ENCODE results near the gene CAMTA1.
"Not testable (repeated sequence)": the region's sequence is repeated elsewhere in the genome, so short reads cannot be mapped to it uniquely, and the experiment has no call there.

Gene CAMTA1

GRCh38 chr1:7589080-7589735 lies 804.0 kb downstream of the CAMTA1 start:
- no peak for DNase-seq

- no peak for DNase-seq
Observed at GRCh38 chr1:7589774-7590425, 804.6 kb downstream of the CAMTA1 start.

DNA sequence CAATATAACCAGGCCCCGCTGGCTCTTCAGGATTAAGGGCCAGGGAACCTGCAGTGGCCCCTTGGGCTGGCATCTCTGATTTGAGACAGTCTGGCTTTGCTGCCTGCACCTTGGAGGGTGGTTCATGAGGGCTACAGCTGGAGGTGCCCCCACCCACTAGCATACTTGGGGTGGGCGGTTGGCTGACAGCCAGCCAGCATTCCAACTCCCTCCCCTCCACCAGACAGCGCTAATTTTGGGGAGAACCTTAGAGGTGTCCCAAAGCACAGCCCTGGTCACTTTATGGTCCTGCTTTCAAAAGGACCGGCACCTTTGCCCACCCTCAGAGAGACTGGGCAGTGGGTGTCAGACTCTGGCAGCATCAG lies 805.2 kb downstream of the CAMTA1 start:
- DNase-seq = no peak

DNA sequence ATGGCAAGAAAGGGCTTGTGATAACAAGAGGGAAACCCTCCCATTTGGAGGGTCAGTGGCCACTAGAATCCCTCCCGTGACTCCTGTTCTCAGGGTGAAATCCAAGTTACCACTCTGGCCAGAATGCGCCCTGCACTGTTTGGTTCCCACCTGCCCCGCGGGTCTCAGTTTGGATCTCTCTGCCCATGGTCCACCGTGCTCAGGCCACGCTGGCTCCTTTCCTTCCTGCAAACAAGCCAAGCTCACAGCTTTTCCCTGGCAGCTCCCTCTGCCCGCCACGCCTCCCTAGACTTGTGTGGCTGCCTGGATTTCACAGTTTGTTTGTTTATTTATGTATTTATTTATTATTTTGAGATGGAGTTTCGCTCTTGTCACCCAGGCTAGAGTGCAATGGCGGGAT lies 806.3 kb downstream of the CAMTA1 start:
- DNase-seq = no peak

DNA sequence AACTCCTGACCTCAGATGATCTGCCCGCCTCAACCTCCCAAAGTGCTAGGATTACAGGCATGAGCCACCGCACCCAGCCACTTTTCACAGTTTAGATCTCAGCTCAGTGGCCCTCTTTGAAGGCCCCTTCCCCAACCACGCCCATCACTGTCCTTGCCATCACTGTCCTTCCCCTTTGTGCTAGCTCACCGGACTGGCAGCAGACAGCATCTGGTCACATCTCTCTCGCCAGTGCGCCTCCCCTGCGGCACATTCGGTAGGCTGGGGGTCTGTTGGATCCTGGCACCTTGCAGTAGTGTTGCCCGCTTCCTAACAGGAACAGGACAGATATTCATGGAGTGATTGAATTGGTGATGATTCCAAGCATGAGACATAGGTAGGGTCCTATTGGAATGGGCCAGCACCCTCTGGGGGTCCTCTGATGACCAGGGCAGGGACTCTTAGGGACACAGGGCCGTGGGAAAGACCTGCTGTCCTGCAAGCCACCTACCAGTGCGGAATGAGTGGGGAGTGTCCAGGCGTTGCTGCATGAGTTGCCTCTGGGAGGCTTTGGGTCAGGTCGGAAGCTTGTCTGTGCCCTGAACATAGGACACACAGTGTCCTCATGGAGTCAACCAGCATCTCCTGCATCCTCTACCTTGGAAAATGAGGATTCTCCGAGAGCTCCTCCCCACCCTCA lies 807.0 kb downstream of the CAMTA1 start:
- DNase-seq = no peak

DNA sequence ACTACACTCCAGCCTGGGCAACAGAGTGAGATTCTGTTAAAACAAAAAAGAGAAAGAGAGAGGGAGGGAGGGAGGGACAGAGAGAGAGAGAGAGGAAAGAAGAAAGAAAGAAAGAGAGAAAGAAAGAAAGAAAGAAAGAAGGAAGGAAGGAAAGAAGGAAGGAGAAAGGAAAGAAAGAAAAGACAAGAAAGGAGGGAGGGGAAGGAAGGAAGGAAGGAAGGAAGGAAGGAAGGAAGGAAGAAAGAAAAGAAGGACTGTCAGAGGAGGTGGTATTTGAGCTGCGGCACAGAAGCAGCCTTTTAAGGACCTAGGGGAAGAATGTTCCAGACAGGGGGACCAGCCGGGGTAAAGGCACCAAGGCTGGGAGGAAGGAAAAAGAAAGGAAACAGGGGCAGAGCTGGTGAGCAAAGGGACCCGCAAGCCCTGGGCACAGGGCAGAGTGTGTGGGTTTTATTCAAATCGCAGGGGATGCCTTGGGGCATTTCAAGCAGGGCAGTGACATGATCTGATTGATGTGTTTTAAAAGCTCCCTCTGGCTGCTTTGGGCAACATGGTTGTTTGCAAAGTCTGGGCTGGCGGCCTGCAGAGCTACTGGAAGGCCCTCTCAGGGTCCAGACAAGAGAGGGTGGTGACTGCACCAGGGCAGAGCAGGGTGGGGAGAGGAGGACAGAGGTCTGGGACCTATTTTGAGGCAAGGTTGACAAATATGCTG lies 808.9 kb downstream of the CAMTA1 start:
- no peak for DNase-seq

GRCh38 chr1:7594714-7595295 lies 809.6 kb downstream of the CAMTA1 start:
- no peak for DNase-seq

- no peak for DNase-seq
Observed at GRCh38 chr1:7595336-7595735, 810.1 kb downstream of the CAMTA1 start.

DNA sequence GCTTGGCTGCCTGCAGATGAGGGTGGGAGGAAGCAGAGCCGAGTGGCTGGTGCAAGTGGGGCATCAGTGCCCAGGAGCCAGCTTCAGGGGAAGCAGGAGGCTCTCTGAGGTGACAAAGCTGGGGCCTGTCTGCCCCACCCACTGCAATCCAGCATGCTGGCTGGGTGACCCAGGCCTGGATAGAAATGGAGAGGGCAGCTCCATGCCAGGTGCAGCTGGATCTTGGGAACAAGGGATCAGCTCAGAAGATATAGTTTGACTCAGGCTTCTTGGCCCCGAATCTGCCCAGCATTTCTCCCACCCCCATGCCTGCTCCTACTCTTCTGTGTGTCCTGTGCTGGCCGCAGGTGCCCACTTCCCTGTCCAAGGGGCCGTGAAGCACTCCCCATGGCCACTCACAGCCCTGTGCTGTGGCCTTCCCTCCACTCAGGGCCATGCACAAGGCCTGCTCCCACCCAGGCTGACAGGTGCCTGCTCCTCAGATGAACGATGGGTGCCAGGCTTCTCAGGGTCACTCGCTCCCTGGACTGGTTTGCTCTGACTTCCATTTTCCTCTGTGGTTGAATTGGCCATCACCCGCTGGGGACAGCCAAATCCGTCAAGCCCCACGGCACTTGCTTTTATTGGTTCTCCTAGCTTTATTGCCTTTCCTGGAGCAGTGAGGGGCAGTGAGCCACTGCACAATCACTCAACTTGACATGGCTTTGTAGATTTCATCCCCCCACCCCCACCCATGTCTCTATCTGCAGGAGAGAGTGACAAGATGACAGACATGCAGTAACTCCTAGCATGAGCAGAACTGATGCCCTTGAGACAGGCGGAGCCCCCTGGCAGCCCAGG lies 811.1 kb downstream of the CAMTA1 start:
- DNase-seq = no peak

GRCh38 chr1:7598058-7598457 lies 812.8 kb downstream of the CAMTA1 start:
- DNase-seq = not testable (repeated sequence)

DNA sequence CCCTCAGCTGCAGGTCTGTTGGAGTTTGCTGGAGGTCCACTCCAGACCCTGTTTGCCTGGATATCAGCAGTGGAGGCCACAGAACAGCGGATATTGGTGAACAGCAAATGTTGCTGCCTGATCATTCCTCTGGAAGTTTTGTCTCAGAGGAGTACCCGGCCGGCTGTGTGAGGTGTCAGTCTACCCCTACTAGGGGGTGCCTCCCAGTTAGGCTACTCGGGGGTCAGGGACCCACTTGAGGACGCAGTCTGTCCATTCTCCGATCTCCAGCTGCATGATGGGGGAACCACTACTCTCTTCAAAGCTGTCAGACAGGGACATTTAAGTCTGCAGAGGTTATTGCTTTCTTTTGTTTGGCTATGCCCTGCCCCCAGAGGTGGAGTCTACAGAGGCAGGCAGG lies 819.7 kb downstream of the CAMTA1 start:
- DNase-seq = not testable (repeated sequence)

GRCh38 chr1:7606096-7606495 lies 820.8 kb downstream of the CAMTA1 start:
- DNase-seq = no peak

DNA sequence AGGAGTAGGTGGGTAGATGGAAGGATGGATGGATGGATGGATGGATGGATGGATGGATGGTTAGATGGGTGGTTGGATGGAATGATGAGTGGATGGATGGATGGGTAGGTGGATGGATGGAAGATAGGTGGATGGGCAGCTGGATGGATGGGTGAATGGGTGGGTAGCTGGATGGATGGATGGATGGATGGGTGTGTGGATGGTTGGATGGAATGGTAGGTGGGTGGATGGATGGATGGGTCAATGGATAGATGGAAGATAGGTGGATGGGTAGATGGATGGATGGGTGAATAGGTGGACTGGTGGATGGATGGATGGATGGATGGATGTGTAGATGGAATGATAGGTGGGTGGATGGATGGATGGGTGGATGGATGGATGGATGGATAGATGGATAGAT lies 821.8 kb downstream of the CAMTA1 start:
- DNase-seq = no peak

- DNase-seq = no peak
Observed at GRCh38 chr1:7608628-7609305, 823.5 kb downstream of the CAMTA1 start.

GRCh38 chr1:7609311-7609994 lies 824.2 kb downstream of the CAMTA1 start:
- DNase-seq = no peak

- no peak for DNase-seq
Observed at GRCh38 chr1:7610106-7610731, 825.0 kb downstream of the CAMTA1 start.

GRCh38 chr1:7610936-7611335 lies 825.7 kb downstream of the CAMTA1 start:
- no peak for DNase-seq

DNA sequence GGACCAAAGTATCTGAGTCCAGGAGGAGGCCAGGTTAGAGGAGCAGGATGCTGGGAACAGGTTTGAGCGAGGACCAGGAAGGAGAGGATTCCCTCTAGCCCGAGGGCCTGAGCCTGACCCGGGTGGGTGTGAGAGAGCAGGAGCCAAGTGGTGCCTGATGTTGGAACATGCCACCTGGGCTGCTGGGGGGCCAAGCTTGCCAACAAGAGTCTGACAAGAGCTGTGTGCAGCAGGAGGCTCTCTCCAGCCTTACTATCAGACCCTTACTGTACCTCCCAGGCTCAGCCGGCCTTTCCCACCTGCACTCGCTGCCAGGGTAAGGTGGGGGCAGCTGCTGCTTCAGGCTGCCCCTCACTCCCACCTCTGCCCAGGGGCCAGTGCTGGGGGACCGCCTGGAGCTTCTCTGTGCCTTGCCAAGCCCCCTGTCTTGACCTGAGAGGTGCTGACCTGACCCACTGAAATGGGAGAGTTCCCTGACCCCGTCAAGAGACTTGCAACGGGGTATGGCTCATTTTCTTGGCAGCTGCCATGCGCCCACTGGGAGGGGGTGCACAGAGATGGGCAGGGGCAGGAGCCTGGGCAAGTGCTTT lies 826.3 kb downstream of the CAMTA1 start:
- no peak for DNase-seq

DNA sequence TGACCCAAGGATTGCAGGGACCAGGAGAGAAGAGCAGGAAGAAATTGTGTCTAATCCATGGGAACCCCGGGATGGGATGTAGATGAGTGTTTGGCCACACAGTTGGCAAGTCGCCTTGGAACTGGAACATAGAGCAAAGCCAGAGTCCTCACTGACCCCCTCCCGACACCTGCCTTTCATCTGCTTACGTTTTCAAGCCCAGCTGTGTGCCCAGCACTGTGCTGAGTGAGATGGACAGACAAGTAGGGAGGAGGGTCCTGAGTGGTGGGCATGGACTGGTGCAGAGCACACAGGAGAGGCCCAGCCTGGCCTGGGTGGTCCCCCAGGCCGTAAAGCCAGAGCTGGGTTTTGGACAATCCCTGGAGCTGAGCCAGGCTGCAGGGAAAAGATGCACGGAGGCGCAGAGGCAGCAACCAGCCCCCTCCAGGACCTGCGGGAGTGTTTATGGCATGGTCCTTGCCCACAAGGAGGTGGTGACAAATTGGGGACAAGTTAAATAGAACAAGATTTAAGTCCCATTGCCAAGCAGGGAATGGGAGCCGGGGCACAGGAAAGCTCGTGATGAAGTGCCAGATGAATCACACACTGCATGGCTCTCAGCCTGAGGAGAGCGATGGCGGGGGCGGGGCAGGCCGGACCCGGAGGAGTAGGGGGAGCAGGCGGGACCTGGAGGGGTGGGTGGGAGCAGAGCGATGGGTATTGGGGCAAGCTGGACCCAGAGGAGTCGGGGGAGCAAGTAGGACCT lies 828.0 kb downstream of the CAMTA1 start:
- DNase-seq = no peak

GRCh38 chr1:7613851-7614205 lies 828.6 kb downstream of the CAMTA1 start:
- no peak for DNase-seq
